T-helper 1 cell (primary cell): Measurements from ENCODE around the gene MYH16.
"Not testable (repeated sequence)": the region's sequence is repeated elsewhere in the genome, so short reads cannot be mapped to it uniquely, and the experiment has no call there.

Experiments used
- DNase-seq, 5 donors: peaks; one replicate each; pipeline ENCODE4 v3.0.0-alpha.2; 2012 to 2020

The MYH16 gene

GRCh38 chr7:99357701-99358490, 85.3 kb downstream of the MYH16 start:
- DNase-seq = no peak

DNA sequence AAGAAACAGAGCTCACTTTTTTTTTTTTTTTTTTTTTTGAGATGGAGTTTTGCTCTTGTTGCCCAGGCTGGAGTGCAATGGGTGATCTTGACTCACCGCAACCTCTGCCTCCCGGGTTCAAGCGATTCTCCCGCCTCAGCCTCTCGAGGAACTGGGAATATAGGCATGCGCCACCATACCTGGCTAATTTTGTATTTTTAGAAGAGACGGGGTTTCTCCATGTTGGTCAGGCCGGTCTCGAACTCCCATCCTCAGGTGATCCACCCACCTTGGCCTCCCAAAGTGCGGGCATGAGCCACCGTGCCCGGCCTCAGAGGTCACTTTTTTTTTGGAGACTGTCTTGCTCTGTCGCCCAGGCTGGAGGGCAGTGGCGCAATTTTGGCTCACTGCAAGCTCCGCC, 85.9 kb downstream of the MYH16 start:
- not testable (repeated sequence) for DNase-seq

DNA sequence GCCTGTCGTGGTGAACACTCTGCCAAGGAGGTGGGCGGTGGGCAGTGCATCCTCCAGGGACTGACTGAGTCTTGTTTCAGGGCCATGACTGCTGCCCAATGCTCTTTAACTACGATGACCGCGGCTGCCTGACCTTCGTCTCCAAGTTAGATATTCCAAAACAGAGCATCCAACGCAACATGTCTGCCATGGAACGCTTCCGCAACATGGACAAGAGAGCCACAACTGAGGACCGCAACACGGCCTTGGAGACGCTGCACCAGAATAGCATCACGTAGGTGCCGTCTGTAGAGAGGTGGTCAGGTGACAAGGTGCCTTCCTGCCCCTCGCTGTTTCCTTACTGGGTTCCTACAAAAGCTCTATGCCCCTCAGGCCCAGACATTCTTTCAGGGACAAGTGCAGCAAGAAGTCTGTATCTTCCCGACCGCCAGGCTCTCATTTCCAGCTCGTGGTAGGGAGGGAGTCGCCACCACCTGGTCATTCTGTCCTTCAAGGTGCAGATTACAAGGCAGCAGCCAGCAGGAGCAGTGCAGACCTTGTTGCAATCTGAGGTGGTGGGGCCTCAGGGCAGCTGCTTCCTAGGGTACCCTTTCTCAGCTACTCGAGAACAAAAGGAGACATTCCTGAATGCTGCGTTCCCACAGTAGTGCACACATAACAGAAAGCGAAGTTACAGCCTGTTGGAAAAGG, 87.0 kb downstream of the MYH16 start:
- DNase-seq = no peak
